ENCODE results near the gene CHD9.
"Not testable (repeated sequence)": the region's sequence is repeated elsewhere in the genome, so short reads cannot be mapped to it uniquely, and the experiment has no call there.

The CHD9 gene

DNA sequence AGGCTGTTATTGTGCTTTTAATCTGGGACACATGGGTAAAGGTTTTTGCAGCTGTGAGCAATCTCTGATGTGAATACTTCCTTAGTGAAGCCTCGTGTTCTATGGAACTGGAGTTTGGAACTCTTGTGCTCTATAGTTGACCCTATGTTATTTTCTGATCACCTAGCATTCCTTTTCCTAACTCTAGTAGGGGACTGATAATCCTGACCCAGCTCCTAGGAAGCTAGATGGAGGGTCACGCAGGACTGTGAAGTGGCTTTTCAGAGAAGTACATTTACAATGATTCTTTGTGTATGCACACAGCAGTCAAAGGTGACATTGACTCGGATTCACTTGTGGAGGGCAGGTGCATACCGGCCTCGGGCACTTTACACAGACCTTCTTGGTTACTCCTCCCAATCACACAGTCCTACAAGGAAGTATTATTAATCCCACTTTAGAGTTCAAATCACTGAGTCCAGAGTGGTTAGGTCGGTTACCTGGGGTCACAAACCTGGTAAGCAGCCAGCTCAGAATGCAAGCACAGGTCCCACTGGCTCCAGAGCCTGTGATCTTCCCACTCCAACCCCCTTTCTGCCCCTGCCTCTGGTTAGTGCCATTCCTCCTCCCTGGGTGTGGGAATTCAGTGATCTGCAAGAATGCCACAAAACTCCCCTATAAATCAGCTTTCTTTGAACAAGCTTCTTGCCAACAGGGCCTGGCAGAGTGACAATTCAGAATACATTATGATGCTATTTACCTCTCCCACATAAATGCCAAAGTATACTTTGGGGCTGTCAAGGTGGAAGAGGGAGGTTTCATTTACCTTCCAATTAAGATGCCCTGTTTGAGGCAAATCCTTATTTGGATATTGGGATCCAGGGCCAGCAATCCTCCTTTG, 9.2 kb upstream of the CHD9 start:
- DNase-seq = no peak

DNA sequence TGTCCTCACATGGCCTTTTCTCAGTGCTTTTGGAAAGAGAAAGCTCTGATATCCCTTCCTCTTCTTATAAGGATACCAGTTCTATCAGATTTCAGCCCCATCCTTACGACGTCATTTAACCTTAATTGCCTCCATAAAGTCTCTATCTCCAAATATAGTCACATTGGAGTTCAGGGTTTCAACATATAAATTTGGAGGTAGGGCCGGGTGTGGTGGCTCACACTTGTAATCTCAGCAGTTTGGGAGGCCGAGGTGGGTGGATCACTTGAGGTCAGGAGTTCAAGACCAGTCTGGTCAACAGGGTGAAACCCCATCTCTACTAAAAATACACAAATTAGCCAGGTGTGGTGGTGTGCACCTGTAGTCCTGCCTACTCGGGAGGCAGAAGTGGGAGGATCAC, 7.3 kb upstream of the CHD9 start:
- DNase-seq = not testable (repeated sequence)

DNA sequence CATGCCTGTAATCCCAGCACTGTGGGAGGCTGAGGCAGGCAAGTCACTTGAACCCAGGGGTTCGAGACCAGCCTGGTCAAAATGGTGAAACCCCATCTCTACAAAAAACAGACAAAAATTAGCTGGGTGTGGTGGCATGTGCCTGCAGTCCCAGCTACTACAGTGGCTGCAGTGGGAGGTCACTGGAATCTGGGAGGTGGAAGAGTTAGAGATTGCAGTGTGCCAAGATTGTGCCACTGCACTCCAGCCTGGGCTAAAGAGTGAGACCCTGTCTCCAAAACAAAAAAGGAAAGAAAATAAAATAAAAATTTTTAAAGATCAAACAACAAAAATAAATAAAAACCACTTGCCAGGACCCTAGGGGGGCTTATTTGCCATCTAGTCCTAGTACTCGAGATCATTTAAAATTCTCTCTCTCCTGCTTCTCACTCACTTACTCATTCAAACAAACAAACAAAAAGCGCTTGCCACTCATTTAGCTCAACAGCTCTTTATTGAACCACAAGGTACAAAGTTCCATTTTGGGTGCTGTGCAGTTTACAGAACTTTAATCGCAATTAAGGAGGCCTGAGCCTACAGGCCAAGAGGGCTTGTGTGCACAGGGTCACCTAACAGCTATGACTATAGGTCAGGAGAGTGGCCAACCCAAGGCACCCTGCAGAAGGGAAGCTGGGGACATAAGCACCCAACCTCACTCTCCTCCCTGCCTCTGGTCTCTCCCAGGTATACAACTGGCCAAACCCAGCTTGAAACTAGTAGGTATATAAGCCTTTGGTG, 6.5 kb upstream of the CHD9 start:
- DNase-seq = no peak

DNA sequence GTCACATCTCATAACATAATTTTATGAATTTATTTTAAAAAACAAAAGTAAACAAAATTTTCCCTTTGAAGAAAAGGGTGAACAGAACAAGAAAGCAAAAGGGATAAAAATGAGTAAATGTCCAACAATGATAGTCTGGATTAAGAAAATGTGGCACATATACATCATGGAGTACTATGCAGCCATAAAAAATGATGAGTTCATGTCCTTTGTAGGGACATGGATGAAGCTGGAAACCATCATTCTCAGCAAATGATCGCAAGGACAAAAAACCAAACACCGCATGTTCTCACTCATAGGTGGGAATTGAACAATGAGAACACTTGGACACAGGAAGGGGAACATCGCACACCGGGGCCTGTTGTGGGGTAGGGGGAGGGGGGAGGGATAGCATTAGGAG, 3.5 kb upstream of the CHD9 start:
- DNase-seq = not testable (repeated sequence)

DNA sequence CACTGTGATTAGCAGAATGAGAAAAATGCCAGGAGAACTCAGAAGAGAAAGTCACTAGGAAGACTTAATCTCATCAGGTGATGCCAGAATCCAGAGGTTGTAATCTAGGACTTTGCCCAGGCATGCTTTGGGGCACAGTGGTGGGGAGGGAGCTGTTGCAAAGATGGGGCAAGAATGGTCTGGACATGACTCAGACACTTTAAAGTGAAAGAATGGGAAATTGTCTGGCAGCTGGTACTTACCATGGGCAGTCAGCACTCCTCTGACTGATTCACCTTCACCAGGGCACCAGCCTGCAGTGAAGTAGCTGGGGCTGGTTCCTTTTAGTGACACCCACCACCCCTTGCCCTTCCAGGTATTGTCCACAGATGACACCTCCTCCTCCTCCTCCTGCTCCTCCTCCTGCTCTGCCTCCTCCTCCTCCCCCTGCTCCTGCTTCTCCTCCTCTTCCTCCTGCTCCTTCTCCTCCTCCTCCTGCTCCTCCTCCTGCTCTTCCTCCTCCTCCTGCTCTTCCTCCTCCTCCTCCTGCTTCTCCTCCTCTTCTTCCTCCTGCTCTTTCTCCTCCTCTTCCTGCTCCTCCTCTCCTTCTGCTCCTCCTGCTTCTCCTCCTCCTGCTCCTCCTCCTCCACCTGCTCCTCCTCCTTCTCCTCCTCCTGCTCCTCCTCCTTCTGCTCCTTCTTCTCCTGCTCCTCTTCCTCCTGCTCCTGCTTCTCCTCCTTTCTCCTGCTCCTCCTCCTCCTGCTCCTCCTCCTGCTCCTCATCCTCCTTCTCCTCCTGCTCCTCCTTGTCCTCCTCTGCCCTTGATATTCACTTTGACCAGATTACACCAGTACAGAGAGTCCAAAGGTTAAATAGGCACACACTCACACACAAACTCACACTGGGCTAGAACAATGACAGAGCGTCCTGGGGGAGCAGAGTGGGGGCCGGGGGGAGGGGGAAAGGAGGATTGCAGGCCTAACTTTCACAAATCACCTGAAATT, 2.0 kb upstream of the CHD9 start, which contains the start of gene CHD9NB:
CHD9NB (minus strand) TSS at position 379 of the 983 bp plus-strand sequence. CDS start 8,739 bp downstream, outside the sequence.
- DNase-seq = peak in 2 of 51 donors; percentile 15 to 26

DNA sequence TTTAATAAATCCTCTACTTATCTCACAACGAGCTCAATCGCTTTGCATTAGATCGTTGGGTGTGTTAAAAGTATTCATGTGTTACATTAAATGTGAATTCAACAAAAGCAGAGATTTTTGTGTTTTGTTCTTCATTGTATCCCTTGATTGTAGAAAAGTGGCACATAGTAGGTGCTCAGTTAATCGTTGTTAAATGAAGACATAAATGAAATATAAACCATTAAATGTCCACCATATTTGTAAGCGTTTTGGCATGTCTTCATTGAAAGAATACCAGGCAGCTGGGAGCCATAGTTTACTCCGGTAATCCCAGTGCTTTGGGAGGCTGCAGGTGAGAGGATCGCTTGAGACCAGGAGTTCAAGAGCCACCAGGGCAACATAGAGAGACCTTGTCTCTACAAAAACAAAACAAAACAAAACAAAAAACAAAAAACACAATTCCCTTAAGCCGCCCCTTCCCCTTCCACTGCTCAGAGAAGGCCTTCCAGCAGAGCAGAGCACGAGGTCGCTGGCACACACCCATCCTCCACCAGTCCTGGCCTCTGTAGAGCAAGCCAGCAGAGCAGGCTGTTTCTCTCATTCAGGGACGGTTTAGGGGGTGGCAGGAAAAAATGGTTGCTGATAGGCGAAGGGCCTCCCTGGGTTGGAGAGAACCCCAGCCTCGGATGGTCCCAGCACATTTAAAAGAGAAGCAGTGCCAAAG, 673 bp upstream of the CHD9 start:
- DNase-seq = peak in 17 of 51 donors; percentile 12 to 57 (median 37)

DNA sequence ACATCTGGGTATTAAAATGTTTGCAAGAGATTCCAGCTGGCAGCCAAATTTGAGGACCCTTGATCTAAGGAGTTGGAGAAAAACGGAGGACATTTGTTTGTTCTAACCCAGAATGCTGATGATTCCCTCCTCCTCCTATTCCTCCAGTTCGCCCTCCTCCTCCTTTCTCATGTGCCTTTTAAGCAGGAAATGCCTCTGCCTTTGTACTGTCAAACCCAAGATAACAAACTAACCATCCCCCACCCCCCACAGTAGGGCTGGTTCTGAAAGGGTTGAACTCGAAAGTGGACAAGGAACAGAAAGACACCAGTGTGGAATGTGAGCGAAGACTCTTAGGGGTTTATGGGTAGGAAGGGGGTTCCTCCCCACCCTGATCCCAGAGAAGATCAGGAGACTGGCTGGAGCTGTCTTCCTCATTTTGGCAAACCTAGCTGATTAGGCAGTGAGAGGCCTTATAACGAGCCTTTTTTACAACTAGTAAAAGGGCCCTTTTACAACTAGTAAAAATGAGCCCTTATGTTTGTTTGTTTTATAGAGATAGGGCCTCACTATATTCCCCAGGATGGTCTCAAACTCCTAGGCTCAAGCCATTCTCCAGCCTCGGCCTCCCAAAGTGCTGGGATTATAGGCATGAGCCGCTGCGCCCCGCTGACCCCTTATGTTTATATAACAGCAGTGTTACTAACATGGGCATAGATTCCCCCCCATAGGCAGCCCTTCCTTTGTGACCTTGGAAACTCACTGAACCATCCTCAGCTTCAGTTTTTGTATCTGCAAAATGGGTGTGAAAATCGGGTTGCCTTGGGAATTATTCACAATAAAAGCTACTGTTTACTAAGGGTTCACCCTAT, 975 bp downstream of the CHD9 start:
- peak in 20 of 51 donors; percentile 7 to 77 (median 34) for DNase-seq

DNA sequence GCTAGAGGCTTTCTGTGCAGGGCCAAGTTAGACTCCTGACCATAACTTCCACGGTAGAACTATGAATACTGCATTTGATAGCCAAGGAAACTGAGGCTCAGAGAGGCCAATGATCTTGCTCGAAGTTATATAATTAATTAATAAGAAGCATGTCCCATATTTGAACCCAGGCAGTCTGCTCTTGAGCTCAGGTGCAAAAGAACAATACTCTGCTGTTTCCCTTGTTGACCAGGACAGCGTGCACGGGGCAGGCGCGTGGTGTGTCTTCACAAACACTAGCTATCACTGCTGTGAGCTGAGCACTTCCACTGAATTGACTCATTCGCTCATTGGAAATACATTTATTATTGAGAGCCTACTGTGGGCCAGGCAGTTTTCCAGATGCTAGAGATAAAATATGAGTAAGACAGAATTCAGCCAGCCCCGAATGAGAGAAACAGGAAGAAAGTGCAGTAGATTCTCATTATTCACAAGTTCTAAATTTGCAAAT, 1.6 kb downstream of the CHD9 start:
- DNase-seq = peak in 10 of 51 donors; percentile 2 to 31 (median 8)

DNA sequence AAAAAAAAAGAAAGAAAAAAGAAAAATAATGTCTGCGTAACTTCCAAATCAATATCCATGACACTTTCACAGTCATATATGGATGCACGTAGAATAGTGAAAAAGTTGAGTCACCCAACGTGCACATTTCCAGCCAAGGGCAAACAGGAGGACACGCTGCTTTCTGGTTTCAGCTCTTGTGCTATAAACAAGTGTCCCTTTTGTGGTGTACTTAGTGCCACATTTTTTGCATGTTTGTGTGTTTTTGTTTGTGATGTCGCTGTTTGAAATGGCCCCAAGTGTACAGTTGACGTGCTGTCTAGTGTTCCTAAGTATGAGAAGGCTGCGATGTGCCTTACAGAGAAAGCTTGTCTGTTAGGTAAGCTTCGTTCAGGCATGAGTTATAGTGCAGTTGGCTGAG, 2.9 kb downstream of the CHD9 start:
- DNase-seq = no peak

DNA sequence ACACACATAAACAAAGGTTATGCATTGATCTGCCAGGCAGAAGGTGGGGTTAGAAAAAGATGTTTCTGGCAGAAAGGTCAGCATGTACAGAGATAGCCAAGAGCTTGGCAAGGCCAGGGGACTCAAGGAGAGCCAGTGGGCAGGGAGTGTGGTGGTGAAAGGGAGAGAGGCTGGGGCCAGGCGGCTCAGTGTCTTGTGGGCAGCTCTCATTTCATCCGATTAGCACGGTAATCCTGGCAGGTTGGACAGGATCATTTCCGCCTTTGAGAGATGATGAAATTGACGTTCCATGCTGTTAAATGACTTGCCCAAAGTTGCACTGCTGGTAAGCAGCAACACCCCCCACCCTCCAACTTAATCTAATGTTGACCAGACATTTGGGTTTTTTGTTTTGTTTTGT, 3.6 kb downstream of the CHD9 start:
- no peak for DNase-seq

DNA sequence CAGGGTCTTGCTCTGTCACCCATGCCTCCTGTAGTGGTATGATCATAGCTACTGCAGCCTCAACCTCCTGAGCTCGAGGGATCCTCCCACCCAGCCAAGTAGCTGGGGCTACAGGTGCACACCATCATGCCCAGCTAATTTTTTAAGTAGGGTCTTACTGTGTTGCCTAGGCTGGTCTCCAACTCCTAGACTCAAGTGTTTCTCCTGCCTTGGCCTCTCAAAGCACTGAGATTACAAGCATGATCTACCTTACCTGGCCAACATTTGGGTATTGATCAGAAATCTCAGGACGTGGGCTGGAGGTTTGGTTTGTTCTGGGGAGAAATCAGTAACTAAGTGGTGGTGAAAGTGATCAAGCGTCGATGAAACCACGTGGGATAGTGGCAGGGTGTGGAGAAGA, 4.1 kb downstream of the CHD9 start:
- DNase-seq = no peak

DNA sequence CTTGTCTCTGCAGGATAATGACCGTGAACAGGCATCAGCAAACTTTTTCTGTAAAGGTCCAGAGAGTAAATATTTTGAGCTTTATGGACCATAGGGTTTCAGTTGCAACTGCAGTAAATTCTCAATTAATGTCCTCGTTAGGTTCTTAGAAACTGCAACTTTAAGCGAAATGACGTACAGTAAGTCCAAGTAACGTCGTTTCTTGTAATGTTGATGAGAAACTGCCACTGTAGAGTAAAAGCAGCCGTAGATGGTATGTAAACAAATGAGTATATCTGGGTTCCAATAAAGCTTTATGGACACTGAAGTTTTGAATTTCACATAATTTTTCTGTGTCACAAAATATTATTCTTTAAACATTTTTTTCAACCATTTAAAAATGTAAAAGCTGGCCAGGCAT, 4.9 kb downstream of the CHD9 start:
- DNase-seq = no peak

DNA sequence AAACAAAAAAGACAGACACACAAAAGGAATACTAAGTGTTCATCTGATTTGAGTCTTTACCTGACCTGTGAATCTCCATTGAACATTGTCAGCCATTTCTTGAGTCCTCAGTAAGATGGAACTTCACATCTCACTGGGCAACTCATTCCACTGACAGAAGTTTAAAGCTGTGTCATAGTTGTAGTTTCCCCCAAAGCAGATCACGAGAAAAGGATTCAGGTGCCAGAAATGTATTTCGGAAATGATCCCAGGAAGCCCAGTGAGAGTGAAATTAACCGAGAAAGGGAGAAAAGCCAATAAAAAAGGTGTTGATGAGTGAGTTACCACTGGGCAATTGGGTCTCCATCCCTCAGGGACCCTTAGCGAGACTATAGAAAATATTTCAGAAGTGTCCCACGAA, 6.5 kb downstream of the CHD9 start:
- no peak for DNase-seq

DNA sequence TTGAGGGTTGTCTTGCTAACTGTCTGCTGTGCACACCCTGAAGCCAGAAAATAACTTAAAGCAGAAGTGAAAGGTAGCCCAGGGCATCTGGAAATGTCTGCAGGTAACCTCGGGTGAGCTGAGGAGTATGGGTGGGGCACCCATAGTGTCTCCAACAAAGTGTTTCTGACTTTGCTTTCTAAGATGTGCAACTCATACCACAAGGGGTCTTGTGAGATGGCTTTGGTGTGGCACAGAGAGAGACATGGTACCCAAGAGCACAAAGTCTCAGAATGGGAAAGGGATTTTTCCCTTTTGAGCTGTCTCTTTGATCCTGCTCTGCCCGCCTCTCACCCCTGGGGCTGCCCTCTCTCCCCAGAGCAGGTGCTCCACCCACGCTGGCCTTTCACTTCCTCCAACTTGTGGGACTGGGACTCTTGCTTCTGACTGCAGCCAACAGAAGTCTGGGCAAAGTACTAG, 6.9 kb downstream of the CHD9 start:
- peak in 12 of 51 donors; percentile 3 to 41 (median 10) for DNase-seq

DNA sequence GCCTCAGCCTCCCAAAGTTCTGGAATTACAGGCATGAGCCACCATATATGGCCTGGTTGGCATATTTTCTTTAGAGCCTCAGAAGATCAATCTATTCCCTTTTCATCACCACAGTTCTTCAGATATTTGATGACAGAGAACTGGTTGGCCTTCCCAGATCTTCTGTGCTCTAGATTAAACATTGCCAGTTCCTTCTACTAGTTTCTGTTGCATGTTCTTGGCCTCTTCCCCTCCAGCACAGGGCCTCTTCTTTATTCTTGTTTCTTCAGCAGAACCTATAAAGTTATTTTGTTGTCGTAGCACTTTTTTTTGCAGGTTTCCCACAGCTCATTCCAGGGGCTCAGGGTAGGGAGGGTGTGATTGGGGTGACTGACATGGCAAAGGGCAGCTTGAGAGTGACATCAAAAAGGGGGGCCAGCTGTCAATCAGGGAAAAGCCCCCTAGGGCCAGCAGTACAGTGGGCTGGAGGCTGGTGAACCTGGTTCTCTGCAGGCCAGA, 9.3 kb downstream of the CHD9 start:
- no peak for DNase-seq

DNA sequence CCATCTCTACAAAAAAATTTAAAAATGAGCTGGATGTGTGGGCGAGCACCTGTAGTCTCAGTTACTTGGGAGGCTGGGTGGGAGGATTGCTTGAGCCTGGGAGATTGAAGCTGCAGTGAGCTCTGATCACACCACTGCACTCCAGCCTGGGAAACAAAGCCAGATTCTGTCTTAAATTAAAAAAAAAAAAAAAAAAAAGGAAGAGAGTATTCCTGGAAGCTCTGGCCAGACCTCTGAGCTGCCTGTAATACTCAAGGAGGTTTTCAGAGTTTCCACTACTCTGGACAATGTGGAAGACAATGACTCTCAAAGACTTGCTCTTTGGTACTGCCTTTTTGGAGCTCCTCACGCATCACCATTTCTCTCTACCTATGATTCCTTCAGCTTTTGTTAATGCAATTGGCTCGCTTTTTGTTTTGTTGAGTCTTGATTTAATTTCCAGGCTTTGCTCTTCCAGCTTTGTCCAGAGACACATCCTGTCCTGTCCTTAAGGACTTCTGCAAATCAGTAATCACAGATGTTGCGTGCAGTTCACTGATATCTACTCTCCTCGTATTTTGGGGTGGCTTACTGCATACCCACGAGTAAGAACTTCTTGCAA, 10.8 kb downstream of the CHD9 start:
- no peak for DNase-seq

DNA sequence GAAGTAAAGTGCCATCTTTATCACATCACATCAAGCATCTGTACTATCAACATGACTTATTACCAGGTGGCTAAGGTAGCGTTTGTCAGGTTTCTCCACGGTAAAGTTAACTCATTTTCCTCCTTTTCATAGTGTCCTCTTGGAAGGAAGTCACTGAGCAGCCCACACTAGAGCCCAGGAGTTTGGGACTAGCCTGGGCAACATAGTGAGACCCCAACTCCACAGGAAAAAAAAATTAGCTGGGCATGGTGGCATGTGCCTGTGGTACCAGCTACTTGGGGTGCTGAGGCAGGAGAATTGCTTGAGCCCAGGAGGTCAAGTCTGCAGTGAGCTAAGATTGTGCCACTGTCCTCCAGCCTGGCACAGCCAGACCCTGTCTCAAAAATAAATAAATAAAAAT, 12.9 kb downstream of the CHD9 start:
- no peak for DNase-seq

DNA sequence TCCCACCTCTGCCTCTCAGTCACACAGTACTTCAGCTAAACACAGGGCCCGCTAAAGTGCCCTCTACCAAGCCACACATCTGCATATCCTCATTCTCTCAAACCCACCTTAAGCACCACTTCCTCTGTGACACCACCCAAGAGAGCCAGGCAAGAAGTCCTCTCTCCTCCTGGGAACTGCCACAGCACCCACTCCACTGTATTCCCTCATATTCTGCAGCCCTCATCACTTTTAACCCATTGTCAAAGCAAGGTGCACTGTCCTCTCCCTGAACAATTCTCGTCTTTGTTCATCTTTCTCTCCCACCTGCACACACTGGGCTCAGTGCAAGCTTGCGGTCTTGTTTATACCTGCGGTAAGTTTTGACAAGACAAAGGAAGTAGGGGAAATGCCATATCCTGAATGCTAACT, 13.6 kb downstream of the CHD9 start:
- no peak for DNase-seq

DNA sequence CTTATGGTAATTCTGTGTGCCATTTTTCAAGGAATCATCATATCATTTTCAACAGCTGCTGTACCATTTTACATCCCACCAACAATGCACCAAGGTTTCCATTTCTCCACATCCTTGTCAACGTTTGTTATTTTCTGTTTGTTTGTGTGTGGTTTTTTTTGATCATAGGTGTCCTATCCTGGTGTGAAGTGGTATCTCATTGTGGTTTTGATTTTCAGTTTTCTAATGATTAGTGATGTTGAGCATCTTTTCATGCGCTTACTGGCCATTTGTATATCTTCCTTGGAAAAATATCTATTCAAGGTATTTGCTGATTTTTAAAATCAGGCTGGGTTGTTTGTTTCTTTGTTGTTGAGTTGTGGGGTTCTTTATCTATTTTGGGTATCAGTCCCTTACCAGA, 15.0 kb downstream of the CHD9 start:
- DNase-seq = no peak

All from hypothalamus (tissue), 51 donors.